Activated CD4-positive, alpha-beta T cell treated with anti-CD3 and anti-CD28 coated beads, Interleukin-2, amount 50 U/mL, for 4 hours (primary cell): Measurements from ENCODE around the gene NUBP2.
A peak's percentile ranks its signal among the peaks of the same experiment; 100 is the strongest.

ENCODE experiments used
- DNase-seq, 2 experiments: peaks; one replicate each; pipeline ENCODE4 v3.0.0-alpha.2; 2020

The NUBP2 gene

GRCh38 chr16:1759511-1759910 lies 23.2 kb upstream of the NUBP2 start:
- DNase-seq: no peak

GRCh38 chr16:1760911-1761310 lies 21.8 kb upstream of the NUBP2 start:
- no peak for DNase-seq

- no peak for DNase-seq
Observed at GRCh38 chr16:1761751-1762150, 21.0 kb upstream of the NUBP2 start.

GRCh38 chr16:1762196-1762878 lies 20.4 kb upstream of the NUBP2 start:
- no peak for DNase-seq

- no peak for DNase-seq
Observed at GRCh38 chr16:1762879-1763520, 19.8 kb upstream of the NUBP2 start.

- DNase-seq: no peak
Observed at GRCh38 chr16:1763521-1764511, 18.9 kb upstream of the NUBP2 start.

- DNase-seq: no peak
Observed at GRCh38 chr16:1764971-1765370, 17.8 kb upstream of the NUBP2 start.

GRCh38 chr16:1765826-1766225 lies 16.9 kb upstream of the NUBP2 start:
- no peak for DNase-seq

- DNase-seq: no peak
Observed at GRCh38 chr16:1766231-1766630, 16.5 kb upstream of the NUBP2 start.

GRCh38 chr16:1766701-1767100 lies 16.1 kb upstream of the NUBP2 start:
- no peak for DNase-seq

- DNase-seq: no peak
Observed at GRCh38 chr16:1767116-1767994, 15.4 kb upstream of the NUBP2 start.

- DNase-seq: no peak
Observed at GRCh38 chr16:1768061-1768766, 14.5 kb upstream of the NUBP2 start.

GRCh38 chr16:1768767-1769401 lies 13.9 kb upstream of the NUBP2 start:
- DNase-seq: no peak

GRCh38 chr16:1769402-1770300 lies 13.1 kb upstream of the NUBP2 start:
- DNase-seq: no peak

GRCh38 chr16:1770328-1771187 lies 12.2 kb upstream of the NUBP2 start:
- peak; percentile 26 to 31 for DNase-seq

GRCh38 chr16:1771188-1771863 lies 11.4 kb upstream of the NUBP2 start, which contains the start of gene NME3:
TSS of gene NME3 (minus strand) at chr16:1771543. CDS start at chr16:1771534, 9 bp downstream.
- DNase-seq: peak; percentile 63 to 64

- DNase-seq: no peak
Observed at GRCh38 chr16:1771864-1772361, 10.8 kb upstream of the NUBP2 start.

GRCh38 chr16:1772362-1772907 lies 10.3 kb upstream of the NUBP2 start, which contains the start of gene EME2:
TSS of gene EME2 (plus strand) at chr16:1772810. CDS start at chr16:1773228, 418 bp downstream.
- DNase-seq: peak; percentile 36 to 42
